Endothelial cell of umbilical vein (primary cell): ENCODE measurements around the gene WRNIP1.

Source experiments
- EZH2 ChIP-seq: IDR thresholded peaks from 2 replicates; pipeline ENCODE4 v1.6.1; 2012; ENCODE audit warnings: borderline replicate concordance, low read depth, mild to moderate bottlenecking, moderate library complexity, low read length, inconsistent platforms; ENCODE audit not compliant: severe bottlenecking
- GATA2 ChIP-seq: IDR thresholded peaks from 2 replicates; pipeline ENCODE4 v1.7.0; 2011; ENCODE audit warnings: low read depth, mild to moderate bottlenecking, moderate library complexity, mixed read lengths, low read length; ENCODE audit not compliant: insufficient read length, insufficient read depth
- JUN ChIP-seq: IDR thresholded peaks from 2 replicates; pipeline ENCODE4 v1.6.1; 2011; ENCODE audit warnings: borderline replicate concordance, low read depth; ENCODE audit not compliant: insufficient read length, insufficient read depth
- MYC ChIP-seq: IDR thresholded peaks from one replicate; pipeline ENCODE4 v1.6.1; 2011; ENCODE audit warnings: mild to moderate bottlenecking, low read depth, low read length
- POLR2AphosphoS5 ChIP-seq: IDR thresholded peaks from 2 replicates; pipeline ENCODE4 v1.6.1; 2012; ENCODE audit warnings: low read depth, mild to moderate bottlenecking, control low read depth, low read length, moderate library complexity; ENCODE audit not compliant: insufficient read depth
- TF ChIP-seq, protein P1 (sequence below), 2 donors: IDR thresholded peaks; 1 replicate in 1 of 2; 2 replicates in 1 of 2; pipeline ENCODE4 v1.5.1; 2011; ENCODE audit warnings: low read length in 2 of 2, mild to moderate bottlenecking in 2 of 2, moderate library complexity in 2 of 2, control low read depth in 1 of 2, inconsistent platforms in 1 of 2, low read depth in 1 of 2; ENCODE audit not compliant: insufficient read depth in 1 of 2; ENCODE audit errors: extremely low read depth in 1 of 2

DNA sequence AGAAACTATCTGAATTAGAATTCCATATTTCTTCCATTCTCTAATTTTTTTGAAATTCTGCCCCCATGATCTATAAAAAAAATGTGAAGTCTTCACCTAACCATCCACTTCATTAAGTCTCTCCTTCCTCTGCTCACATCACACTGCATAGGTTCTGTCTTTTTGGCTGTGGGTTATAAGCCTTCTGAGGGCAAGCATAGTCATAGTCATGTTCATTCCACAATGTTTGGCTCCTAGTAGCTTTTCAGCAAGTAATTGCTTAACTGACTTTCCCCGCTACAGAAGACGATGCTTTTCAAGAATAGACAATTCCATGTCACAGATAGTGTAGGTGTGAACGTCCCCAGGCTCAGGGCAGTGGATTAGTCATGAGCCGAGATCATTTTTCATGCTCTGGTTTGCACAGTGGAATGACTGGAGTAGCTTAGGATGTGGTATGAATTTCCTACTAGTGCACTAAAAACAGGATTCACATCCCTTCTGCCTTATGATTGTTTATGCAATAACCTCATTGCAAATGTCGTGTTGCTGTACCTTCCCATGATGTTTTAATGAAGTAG lies 29.1 kb downstream of the WRNIP1 start:
- TF ChIP-seq EZH2 (no peak), GATA2 (no peak), POLR2AphosphoS5 (no peak), MYC (no peak), JUN (no peak)
- TF ChIP-seq, protein P1, sequence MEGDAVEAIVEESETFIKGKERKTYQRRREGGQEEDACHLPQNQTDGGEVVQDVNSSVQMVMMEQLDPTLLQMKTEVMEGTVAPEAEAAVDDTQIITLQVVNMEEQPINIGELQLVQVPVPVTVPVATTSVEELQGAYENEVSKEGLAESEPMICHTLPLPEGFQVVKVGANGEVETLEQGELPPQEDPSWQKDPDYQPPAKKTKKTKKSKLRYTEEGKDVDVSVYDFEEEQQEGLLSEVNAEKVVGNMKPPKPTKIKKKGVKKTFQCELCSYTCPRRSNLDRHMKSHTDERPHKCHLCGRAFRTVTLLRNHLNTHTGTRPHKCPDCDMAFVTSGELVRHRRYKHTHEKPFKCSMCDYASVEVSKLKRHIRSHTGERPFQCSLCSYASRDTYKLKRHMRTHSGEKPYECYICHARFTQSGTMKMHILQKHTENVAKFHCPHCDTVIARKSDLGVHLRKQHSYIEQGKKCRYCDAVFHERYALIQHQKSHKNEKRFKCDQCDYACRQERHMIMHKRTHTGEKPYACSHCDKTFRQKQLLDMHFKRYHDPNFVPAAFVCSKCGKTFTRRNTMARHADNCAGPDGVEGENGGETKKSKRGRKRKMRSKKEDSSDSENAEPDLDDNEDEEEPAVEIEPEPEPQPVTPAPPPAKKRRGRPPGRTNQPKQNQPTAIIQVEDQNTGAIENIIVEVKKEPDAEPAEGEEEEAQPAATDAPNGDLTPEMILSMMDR (IDR thresholded peaks at IDR 0.05; ENCODE audit: extremely low read depth in 1 of 2, insufficient read depth in 1 of 2, low read depth in 1 of 2, low read length in 2 of 2), result no peak
